T-helper 2 cell treated with Interferon-gamma antibody and Interleukin-4, amounts not matched to agents 100 ng/mL and 5 ng/mL, for 36 hours (primary cell): Measurements from ENCODE around the gene ZBTB6. TPM values are rescaled to one million over a fixed set of nuclear protein-coding genes. Genes with fewer than 3 reads are reported as not detected.

ENCODE experiments used
- intact Hi-C: fragments of 100-400 bp; cut with micrococcal nuclease; formaldehyde crosslinking; loops from one replicate; pipeline ENCODE4 v1.15.1; 2023
- total RNA-seq: library from RNA; stranded (reverse); gene quantifications from 2 replicates; pipeline ENCODE4 v1.2.3, GENCODE V29; 2022

ZBTB6 gene
- 10.8 and 11.9 TPM in 2 replicates for total RNA-seq

- intact Hi-C loops, result loop anchor here (1.0 to 2.0 kb wide), 3 partner anchors 8 to 28 kb away; partner anchors contain the start of genes RABGAP1, RC3H2 and ZBTB26
Measured at GRCh38 chr9:122912964-122913673, at the start of gene ZBTB6. Gene ZBTB6 (minus strand): TSS chr9:122913323. CDS start chr9:122912072, 1,251 bp downstream.

GRCh38 chr9:122961139-122961538, 48.0 kb upstream of the ZBTB6 start:
- intact Hi-C loops, result no loop called here

- intact Hi-C loops, result no loop called here
Measured at GRCh38 chr9:122955961-122956360, 42.8 kb upstream of the ZBTB6 start.

GRCh38 chr9:122954253-122954691, 41.1 kb upstream of the ZBTB6 start:
- intact Hi-C loops, result no loop called here

GRCh38 chr9:122951056-122951455, 37.9 kb upstream of the ZBTB6 start:
- intact Hi-C loops, result no loop called here

GRCh38 chr9:122950263-122950662, 37.1 kb upstream of the ZBTB6 start:
- intact Hi-C loops, result no loop called here

- intact Hi-C loops, result loop anchor here (10.0 kb wide), 1 partner anchor 375 kb away; no protein-coding TSS in a partner anchor
Measured at GRCh38 chr9:122949696-122950095, 36.6 kb upstream of the ZBTB6 start.

- intact Hi-C loops, result loop anchor here (10.0 kb wide), 1 partner anchor 376 kb away; no protein-coding TSS in a partner anchor
Measured at GRCh38 chr9:122948313-122948712, 35.2 kb upstream of the ZBTB6 start.

GRCh38 chr9:122946461-122947005, 33.4 kb upstream of the ZBTB6 start:
- intact Hi-C loops, result loop anchor here (10.0 kb wide), 1 partner anchor 378 kb away; no protein-coding TSS in a partner anchor

GRCh38 chr9:122944960-122945888, 32.1 kb upstream of the ZBTB6 start:
- intact Hi-C loops, result loop anchor here (10.0 kb wide), 1 partner anchor 380 kb away; no protein-coding TSS in a partner anchor

- intact Hi-C loops, result loop anchor here (1.0 to 10.0 kb wide), 4 partner anchors 28 to 383 kb away; partner anchors contain the start of genes PDCL, STRBP and ZBTB6
Measured at GRCh38 chr9:122941582-122942234, 28.6 kb upstream of the ZBTB6 start.

- intact Hi-C loops, result loop anchor here (1.0 to 10.0 kb wide), 6 partner anchors 10 to 384 kb away; partner anchors contain the start of genes PDCL, RC3H2, STRBP and ZBTB26
Measured at GRCh38 chr9:122940749-122941581, 27.8 kb upstream of the ZBTB6 start, which contains the start of gene RABGAP1. Gene RABGAP1 (plus strand): TSS chr9:122941020. CDS start chr9:122957060, 16,040 bp downstream.

GRCh38 chr9:122940454-122940748, 27.3 kb upstream of the ZBTB6 start:
- intact Hi-C loops, result loop anchor here (1.0 to 10.0 kb wide), 4 partner anchors 9 to 384 kb away; partner anchors contain the start of genes PDCL, RC3H2 and ZBTB26

- intact Hi-C loops, result no loop called here
Measured at GRCh38 chr9:122939601-122940000, 26.5 kb upstream of the ZBTB6 start.

- intact Hi-C loops, result no loop called here
Measured at GRCh38 chr9:122936883-122937282, 23.8 kb upstream of the ZBTB6 start.

GRCh38 chr9:122936464-122936863, 23.3 kb upstream of the ZBTB6 start:
- intact Hi-C loops, result no loop called here

GRCh38 chr9:122931226-122932121, 18.4 kb upstream of the ZBTB6 start, which contains the start of gene ZBTB26:
Gene ZBTB26 (minus strand): TSS chr9:122931512. CDS start chr9:122919934, 11,578 bp downstream.
- intact Hi-C loops, result loop anchor here (1.0 to 2.0 kb wide), 3 partner anchors 9 to 26 kb away; partner anchors contain the start of genes RC3H2 and ZBTB6

GRCh38 chr9:122930541-122931225, 17.6 kb upstream of the ZBTB6 start:
- intact Hi-C loops, result loop anchor here (1.0 to 2.0 kb wide), 3 partner anchors 10 to 25 kb away; partner anchors contain the start of genes RC3H2 and ZBTB6
